ENCODE data around the gene SKAP1.

- TF ChIP-seq, protein P1, sequence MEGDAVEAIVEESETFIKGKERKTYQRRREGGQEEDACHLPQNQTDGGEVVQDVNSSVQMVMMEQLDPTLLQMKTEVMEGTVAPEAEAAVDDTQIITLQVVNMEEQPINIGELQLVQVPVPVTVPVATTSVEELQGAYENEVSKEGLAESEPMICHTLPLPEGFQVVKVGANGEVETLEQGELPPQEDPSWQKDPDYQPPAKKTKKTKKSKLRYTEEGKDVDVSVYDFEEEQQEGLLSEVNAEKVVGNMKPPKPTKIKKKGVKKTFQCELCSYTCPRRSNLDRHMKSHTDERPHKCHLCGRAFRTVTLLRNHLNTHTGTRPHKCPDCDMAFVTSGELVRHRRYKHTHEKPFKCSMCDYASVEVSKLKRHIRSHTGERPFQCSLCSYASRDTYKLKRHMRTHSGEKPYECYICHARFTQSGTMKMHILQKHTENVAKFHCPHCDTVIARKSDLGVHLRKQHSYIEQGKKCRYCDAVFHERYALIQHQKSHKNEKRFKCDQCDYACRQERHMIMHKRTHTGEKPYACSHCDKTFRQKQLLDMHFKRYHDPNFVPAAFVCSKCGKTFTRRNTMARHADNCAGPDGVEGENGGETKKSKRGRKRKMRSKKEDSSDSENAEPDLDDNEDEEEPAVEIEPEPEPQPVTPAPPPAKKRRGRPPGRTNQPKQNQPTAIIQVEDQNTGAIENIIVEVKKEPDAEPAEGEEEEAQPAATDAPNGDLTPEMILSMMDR (IDR thresholded peaks at IDR 0.05) = no peak
- TF ChIP-seq POLR2A (IDR thresholded peaks at IDR 0.05; ENCODE audit: low read depth) = no peak
- TF ChIP-seq POLR2AphosphoS5 (IDR thresholded peaks at IDR 0.05) = no peak
- TF ChIP-seq EP300 (IDR thresholded peaks at IDR 0.05) = no peak
Measured at GRCh38 chr17:48336986-48337385, 93.0 kb downstream of the SKAP1 start.

All from esophagus muscularis mucosa (tissue), 4 donors.